Stimulated activated CD8-positive, alpha-beta memory T cell treated with anti-CD3 and anti-CD28 coated beads, Interleukin-7, amount 100 ng/mL, for 48 hours (primary cell): Measurements from ENCODE around the gene NTRK2.

Source experiments
- DNase-seq, 2 donors: peaks; one replicate each; pipeline ENCODE4 v3.0.0-alpha.2; 2020; ENCODE audit warnings: low read depth in 1 of 2; ENCODE audit errors: extremely low read depth in 1 of 2

Gene NTRK2

DNA sequence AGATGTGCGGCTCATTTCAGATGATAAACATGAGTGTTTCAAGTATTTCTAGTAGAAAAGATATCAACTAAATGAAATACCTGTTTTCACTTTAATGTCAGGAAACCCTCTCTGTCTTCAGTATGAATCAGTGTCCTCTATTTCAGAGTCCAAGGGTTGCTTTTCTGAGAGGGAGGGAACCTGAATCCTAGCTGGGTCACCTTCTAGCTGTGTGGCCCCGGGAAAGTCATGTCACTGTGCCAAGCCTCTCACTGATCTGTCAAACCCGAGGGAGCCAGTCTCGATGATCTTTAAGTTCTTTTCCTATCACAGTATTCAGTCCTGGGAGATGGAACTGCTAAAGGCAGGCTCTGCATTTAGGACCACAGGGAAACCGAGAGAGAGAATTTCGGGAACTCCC lies 258.9 kb downstream of the NTRK2 start:
- no peak for DNase-seq

DNA sequence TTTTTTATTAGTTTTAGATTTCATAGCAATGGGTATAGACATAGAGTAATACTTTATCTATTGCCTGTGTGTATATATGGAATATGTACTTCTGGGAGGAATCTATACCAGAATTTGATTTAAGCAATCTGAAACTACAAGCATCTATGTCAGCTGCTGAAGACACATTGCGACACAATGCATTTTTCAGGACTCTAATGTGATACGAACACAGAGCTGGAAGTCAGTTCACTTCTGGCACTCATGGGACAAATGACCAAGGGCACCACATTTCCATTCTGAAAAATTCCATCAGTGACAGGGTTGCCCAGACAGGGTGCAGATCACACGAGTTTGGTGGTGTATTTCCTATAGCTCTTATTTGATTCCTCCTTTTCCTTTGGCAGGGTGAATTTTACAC lies 259.5 kb downstream of the NTRK2 start:
- no peak for DNase-seq

DNA sequence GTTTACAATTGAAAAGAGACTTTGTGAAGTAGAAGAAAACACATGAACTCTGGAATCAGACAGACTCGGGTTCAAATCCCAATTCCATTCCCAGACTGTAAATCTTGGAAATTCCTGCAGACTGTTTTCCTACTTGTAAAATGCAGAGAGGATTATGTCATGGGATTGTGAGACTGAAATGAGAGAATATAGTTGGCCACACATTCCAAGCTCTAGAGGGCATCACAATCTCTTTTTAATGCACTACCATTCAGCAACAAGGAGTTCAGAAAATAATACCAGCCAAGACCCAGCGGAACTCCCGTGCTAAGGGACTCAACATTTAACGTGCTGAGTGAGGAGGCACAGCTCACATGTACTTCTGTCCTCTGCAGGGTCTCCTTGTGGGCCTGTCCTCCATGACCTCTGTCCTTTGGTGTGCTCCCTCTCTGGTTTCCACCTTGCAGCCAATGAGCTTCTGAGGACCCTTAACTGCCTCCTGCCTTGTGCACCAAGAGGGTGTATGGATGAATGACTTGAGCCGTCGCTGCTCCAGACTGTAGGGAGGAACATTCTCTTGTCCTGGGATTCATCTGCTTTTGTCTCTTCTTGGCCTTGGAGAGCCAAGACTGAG lies 263.5 kb downstream of the NTRK2 start:
- no peak for DNase-seq

DNA sequence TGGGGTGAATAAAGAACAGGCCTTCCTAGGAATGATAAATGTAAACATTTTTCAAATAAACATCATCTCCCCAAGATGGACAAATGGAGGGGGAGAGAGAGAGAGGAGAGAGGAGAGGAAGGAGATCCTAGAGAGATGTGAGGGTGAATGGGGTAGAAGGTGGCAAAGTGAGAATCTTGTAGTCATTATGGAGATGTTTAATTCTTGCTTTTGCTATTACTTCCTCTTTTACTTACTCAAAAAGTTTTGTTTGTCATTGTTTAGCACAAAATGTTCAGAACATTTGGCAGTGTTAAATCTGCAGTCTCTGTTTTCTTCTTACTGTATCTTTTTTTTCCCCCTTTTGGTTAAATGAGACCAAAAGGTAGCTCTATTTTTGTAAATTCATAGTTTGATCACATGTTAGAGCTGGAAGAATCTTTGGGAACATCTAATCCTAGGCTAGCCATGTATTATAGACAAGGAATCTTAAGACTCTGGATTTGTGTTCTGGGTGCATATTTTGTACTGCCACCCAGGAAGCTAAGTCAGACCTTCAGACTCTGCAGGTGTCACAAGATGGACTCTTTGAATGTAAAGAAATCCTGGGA lies 266.1 kb downstream of the NTRK2 start:
- no peak for DNase-seq

DNA sequence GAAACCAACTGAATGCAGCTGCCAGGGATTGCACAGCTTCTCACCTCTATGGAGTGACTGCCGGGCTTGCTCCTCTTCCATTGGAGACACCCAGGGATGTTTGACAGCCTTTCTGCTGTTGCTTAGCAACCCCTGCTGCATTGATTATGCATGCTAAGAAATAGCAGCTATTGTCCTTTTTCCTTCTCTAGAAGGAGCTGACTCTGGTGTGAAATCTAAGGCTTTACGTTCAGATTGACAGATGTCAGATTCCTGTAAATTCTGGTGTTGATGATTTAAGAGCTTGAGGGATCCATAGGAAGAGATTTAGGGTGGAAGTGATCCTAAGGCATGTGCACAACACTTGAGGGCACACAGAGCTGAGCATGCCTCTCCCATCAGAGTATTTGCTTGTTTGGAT lies 267.7 kb downstream of the NTRK2 start:
- DNase-seq, result no peak

DNA sequence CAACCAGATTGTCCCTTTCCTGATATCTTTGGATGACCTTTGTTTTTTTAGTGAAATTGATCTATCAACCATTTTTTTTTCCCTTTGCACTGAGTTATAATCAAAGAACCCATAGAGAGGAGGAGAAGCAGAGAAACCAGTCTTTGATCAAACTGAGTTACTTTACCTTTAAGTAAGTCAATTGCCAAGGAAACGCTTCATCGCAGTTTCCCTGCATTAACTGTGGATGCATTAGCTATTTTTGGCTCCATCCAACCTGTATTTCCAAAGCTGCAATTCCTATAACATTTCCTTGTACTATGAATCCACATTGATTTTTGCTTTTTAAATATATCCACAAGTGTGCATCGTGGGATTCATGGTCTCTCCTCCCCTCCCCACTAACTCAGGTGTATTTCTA lies 268.1 kb downstream of the NTRK2 start:
- DNase-seq, result no peak

DNA sequence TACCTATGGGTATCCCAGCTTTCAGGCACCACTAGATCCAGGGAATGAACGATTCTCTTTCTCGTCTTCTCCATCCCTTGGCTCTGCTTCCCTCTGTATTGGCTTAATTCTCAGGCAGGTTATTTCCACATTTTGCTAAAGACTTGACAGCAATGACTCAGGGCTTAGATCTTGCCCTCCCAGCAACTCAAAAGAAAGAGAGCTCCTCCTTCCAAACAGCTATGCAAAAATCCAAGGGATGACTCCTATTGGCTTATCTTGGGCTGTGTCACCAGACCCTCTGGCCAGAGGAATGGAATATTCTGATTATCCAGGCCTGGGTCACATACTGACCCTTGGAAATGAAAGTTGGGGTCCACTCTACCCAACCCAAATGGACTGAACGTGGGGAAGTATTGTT lies 270.2 kb downstream of the NTRK2 start:
- no peak for DNase-seq

DNA sequence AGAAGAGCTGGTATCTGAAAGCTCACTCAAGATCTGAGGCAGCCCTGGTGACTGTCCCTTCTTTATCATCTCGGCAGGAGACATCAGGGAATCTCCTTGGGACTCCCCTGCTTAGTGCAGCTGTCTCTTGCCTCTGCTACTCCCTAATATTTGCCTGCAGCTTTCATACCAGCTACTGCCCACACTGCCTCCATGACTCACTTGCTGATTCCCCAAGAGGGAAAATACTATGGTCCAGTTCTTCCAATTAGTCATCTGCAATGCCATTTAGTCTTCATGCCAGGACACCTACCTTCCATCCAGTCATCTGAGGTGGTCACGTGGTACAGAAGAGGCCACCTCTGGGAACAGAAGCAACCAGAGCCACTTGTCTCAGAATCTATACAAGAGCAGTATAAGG lies 270.8 kb downstream of the NTRK2 start:
- no peak for DNase-seq

DNA sequence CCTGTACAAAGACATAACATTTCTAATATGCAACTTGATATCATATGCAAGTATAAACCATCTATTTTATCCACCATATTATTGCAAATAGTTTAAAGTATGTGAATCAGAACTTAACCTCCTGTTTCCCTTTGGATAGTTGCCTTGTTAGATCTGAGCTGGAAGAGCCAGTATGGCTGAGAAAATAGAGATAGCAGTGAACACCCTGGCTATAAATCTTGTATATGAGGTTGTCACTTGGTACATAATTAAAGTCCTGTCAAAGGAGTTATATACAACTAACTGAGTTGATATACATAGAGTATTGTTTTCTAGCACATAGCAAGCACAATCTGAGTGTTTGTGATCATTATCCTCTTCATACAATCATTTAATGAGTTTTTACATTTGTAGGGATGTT lies 272.3 kb downstream of the NTRK2 start:
- no peak for DNase-seq

DNA sequence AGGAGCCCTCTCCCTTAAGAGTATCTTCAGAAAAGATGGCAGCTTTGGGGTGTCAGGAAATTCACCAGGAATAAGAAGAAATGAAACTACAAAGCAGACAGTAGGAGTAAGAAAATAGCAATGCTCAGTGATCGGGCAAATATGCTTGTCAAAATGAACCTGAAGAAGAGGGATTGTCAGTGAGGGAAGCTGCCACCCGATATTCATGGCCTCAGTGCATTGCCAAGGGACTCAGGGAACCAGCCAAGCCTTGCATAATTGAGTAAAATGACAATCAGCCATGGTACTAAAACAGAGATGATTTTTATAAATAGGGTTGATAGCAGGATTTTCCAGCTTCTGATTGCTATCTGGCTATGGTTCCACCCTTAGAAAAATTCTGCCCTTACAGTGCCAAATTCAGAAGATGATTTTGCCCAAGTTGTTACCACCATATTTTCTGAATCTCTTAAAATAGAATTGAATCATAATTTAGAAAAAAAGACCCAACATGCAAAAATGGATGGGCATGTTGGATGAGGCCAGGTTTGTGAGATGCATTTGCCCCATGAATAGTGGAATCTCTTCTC lies 274.0 kb downstream of the NTRK2 start:
- no peak for DNase-seq

DNA sequence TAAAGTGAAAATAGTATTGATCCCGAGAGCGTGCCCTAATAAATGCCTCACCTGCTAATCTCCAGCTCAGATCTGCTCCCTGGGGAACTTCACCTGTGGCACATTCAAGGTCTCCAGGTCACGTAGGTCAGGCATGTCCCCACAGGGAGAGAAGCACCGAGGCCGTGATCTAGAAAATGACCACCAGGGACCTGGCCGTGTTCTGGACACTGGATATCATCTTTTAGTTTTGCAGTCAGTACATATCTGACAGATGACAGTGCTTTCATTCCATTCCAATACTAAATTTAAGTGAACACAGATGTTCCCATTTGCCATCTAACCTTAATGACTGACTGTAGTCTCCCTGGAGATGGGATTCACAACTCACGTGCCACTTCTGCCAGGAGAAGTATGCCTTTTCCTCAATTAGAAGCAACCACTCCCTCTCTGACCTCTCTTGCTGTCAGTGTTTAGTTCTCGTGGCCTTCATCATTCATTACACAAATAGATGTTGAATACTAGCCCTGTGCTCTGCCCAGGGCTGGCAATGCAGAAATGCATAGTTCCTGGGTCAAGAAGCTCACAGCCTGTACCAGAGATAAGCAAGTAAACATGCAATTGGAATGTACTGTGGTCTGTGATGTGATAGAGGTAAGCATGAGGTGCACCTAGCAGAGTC lies 276.5 kb downstream of the NTRK2 start:
- no peak for DNase-seq

DNA sequence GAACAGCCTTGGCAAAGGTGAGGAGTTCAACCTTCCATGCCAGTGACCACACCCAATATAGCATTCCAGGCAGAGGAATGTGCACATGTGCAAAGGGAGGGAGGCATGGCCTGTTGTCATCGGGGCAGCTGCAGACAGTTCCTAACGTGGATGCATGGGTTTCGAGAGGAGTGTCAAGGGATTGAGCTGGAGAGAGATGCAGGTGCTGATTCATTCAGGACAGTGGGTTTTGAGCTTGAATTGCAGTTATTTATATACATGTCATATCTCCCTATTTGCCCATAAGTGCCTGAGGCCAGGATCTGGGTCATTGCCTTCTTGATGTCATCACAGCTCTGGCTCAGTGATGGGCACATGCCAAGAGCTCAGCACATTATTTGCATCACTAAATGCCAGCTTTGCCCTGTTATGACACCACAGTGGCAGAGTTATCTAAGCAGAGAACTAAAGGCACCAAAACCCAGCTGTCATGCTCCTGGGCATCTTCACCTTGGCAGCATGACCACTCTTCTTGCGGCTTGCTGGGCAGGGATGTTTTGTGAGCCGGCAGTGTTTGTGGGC lies 278.0 kb downstream of the NTRK2 start:
- DNase-seq, result no peak

DNA sequence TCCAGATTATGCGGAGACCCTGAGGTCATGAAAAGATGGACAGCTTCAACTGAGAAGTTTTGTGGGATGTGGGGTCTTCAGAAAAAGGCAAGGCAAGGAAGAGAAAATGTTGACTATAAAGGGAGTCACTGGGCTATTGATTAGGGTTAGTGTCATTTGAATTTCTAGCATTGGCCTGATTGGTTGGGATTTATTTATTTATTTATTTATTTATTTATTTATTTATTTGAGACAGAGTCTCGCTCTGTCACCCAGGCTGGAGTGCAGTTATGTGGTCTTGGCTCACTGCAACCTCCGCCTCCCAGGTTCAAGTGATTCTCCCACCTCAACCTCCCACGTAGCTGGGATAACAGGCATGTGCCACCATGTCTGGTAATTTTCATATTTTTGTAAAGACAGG lies 279.7 kb downstream of the NTRK2 start:
- no peak for DNase-seq

DNA sequence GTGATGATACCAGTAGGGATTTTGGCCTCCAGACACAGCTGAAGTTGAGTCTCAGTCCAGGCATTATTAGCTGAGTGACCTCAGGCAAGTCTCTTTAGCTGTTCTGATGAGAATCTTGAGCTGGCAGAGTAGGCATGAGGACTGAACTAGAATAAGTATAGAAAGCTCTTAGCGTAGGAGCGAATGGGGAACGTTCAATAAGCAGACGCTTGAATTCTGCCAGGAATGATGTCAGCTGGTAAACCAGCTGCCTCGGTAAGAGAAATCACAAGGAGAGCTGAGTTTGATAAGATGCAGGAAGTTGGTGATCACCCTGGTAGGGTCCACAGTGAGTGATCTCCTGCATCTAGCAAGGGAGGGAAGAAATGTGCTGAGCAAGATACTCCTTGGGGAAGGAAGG lies 280.4 kb downstream of the NTRK2 start:
- no peak for DNase-seq

DNA sequence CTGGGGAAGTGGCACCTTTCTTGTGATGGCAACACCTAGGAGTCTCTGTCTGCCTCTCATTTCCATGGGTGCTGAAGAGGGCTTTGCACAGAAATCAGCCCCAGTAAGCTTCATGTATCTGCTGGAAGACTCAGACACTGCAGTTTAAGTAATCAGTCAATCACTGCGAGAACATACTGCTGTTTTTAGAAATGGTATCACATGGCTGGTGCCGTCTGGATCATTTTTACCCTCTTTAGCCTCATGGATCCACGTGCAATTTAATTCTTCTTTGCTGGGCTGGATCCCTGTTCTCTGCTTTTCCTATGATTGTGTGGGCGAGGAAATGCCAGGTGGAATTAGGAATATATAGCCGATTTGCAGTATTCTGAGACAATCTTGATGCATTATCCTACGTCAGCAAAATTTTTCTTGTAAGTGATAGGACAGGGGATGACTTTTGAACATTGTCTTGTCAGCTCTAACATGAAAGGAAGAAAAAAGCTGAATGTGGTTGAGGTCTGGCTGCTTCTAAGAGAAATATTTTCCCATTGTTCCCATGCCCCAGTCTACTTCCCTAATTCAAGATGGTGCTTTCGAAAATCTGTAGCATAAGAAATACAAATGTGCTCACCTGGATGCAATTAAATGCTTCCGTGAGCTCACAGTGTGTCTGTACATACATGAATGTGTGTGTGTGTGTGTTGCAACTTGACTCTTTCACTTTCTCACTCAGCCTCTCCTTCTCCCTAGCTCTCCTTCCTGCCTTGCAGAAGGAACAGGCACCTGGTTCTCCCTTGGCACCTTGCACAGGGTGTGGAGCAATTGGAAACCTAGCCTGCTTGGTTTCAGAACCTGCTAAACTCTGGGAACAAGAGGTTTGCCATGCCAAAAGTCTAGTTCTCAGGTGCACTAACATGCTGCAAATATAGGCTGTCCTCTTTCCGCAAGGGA lies 281.6 kb downstream of the NTRK2 start:
- DNase-seq, result no peak

DNA sequence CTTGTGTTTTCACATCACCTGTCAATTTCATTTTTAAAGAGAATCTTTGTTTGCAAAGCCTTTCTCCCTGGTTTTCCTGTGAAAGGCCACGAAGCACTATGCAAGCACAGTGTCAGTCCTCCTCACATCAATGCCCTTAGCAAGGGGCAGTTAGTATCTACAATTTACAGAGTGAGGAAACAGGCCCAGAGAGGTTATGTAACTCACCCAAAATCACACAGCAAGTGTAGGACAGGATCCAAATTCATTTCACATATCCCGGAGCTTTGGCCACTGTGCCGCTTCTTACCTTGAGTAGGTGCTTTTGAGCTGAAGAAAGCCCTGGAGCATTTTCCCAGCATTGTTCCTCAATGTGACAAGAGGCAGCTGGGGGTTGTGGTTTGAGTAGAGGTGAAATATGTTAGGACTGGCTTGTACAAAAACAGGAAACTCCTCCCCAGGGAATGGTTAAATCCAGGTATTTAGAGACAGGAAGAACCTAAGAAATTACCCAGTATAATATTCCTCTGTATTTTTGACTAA lies 283.8 kb downstream of the NTRK2 start:
- no peak for DNase-seq

DNA sequence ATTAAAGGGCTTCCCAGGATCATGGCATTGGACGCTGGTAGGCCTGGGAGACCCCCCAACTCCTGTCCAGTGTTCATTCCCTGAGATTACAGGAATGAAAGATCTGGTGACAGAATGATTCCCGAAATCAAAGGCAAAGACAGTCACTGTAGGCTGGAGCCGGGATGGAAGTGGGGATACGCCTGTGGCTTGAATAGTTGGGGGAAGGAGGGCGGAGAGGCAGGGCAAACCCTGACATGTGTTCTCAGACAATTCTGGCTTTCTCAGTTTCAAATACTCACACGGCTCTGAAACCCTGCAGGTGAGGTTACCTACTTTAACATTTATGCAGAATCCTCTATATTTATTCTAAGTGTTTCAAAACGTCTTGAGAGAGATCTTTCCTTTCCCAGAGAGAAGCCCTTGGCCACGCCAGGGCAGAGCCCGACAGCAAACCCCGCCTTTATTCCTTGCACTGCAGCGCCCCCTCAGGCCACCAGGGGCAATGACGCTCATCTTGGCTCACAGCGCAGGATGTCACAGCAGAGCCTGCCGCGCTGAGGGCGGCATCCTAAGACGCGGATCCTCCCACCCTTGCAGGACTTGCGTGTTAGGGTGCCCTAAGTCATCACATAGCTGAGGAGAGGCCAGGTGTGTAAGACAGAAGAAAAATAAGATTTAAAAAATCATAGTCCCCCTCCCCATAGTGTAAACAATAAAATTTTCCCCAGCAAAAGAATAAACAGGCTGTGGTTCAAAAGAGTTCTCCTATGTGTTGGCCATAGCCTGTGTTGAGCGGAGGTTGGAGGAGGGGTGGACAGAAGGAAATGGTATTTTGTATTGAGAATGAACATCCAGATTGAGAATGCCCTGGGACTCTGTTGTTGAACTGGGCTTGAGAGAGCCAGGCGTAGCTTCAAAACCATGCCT lies 284.5 kb downstream of the NTRK2 start:
- DNase-seq, result peak; percentile 11 to 12

DNA sequence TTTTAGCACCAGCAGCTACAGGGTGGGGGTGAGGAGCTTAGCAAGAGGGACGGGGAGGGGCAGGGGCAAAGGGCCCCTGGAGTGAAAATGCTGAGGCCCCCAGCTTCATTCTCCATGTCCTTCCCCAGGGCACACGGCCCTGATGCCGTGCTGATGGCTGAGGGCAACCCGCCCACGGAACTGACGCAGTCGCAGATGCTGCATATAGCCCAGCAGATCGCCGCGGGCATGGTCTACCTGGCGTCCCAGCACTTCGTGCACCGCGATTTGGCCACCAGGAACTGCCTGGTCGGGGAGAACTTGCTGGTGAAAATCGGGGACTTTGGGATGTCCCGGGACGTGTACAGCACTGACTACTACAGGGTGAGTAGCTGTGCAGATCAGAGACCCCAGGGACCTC lies 285.6 kb downstream of the NTRK2 start:
- no peak for DNase-seq

DNA sequence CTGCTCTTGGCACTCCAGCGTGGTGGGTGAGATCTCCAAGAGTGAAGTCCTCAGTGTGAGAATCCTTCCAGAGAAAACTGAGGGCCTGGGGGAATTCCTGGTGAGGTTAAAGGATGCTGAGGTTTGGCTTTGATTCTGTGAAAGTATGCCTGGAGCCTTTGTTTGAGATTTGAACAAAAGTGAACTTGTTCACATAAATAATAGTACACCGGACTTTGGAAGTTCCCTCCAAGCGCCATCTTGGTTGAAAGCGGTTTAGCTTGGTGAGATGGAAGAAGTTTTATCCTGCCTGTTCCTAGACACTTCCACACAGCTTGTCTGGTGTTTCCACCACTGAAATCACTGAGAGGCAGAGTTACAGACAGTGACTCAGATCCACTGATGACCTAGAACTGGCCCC lies 286.4 kb downstream of the NTRK2 start:
- no peak for DNase-seq

DNA sequence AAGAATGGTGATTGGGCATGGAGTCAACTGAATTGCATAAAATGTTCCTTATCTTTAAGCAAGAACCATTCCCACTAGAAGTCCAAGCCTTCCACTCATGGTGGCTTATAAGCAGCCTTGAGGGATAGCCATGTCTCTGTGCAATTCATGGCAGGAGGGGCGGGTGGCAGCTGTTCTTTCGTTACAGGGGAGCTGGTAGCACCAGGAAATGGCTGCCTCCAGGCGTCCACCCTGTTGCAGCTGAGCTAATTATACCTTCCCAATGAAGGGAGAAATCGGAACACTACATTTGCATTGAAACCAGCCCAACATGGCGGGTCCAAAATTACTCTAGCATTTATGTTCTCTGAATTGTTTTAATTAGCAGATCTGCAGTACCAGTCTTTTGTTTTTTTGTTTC lies 289.8 kb downstream of the NTRK2 start:
- no peak for DNase-seq
